ENCODE data around the gene RAB11FIP5. TPM values are rescaled to one million over a fixed set of nuclear protein-coding genes. Genes with fewer than 3 reads are reported as not detected.

RAB11FIP5 gene
- total RNA-seq, 1 donor from 2014 or later: 5.7 TPM

Other genes with a start within 250 kb of the RAB11FIP5 start
- 1.6 TPM for gene SPR, start 225.5 kb downstream of the RAB11FIP5 start, total RNA-seq
- gene EMX1, start 195.4 kb downstream of the RAB11FIP5 start, total RNA-seq: 11.8 TPM
- gene SFXN5, start 41.2 kb downstream of the RAB11FIP5 start, total RNA-seq: 12.2 TPM
- not detected for gene NOTO, start 89.6 kb upstream of the RAB11FIP5 start, total RNA-seq
- gene SMYD5, start 101.3 kb upstream of the RAB11FIP5 start, total RNA-seq: 19.6 TPM
- gene PRADC1, start 120.3 kb upstream of the RAB11FIP5 start, total RNA-seq: 7.3 TPM
- gene CCT7, start 121.4 kb upstream of the RAB11FIP5 start, total RNA-seq: 214 TPM
- 20.0 TPM for gene FBXO41, start 171.5 kb upstream of the RAB11FIP5 start, total RNA-seq
- not detected for gene EGR4, start 180.6 kb upstream of the RAB11FIP5 start, total RNA-seq